T-helper 17 cell (primary cell): ENCODE results near the gene CDCA3. TPM values are rescaled to one million over a fixed set of nuclear protein-coding genes. Genes with fewer than 3 reads are reported as not detected.
"Not testable (repeated sequence)": the region's sequence is repeated elsewhere in the genome, so short reads cannot be mapped to it uniquely, and the experiment has no call there.

Experiments
- ATAC-seq: fragments of 150-1000 bp; cut with Tn5 transposase; 2 replicates; pipeline ENCODE4 v1.10.0; 2021; ENCODE audit warnings: mild to moderate bottlenecking, moderate library complexity
- DNase-seq, 3 donors: peaks; one replicate each; pipeline versions ENCODE4 v3.0.0 to v3.0.0-alpha.2; 2020 to 2021
- H3K9me3 ChIP-seq: one replicate; pipeline ENCODE4 v1.7.0; 2013; ENCODE audit warnings: low read length, mild to moderate bottlenecking; ENCODE audit not compliant: control insufficient read depth, poor library complexity, severe bottlenecking
- H3K27ac Mint-ChIP-seq: one replicate; pipeline ENCODE4 v1.8.0; 2022; ENCODE audit warnings: mild to moderate bottlenecking, moderate library complexity, mixed read lengths
- H3K27me3 Mint-ChIP-seq: one replicate; pipeline ENCODE4 v1.8.0; 2022; ENCODE audit warnings: mixed read lengths
- H3K36me3 Mint-ChIP-seq: one replicate; pipeline ENCODE4 v1.8.0; 2022; ENCODE audit warnings: low read depth, mixed read lengths
- H3K4me1 Mint-ChIP-seq: one replicate; pipeline ENCODE4 v1.8.0; 2022; ENCODE audit warnings: mild to moderate bottlenecking, mixed read lengths
- H3K4me3 Mint-ChIP-seq: one replicate; pipeline ENCODE4 v1.8.0; 2022; ENCODE audit warnings: mild to moderate bottlenecking, moderate library complexity, mixed read lengths
- total RNA-seq, 4 donors: library from RNA in 2 of 4; stranded (reverse) in 2 of 4; gene quantifications; one replicate each; pipeline ENCODE4 v1.2.3 and lab custom pipeline; 2022 to 2026

The CDCA3 gene
- under 1 TPM; 0.65 to 0.87 TPM for total RNA-seq
- total RNA-seq (lab: John Stamatoyannopoulos, UW) = 0.53 to 0.58 reads per million in 2 donors

- H3K9me3 ChIP-seq = no peaks in the 10 kb centered on the region
- H3K27me3 Mint-ChIP-seq = no peaks in the 10 kb centered on the region
- H3K36me3 Mint-ChIP-seq = no peaks in the 10 kb centered on the region
- peak within 1 kb of the TSS; percentile 95 for H3K4me3 Mint-ChIP-seq
- peak within 1 kb of the TSS; percentile 94 for H3K27ac Mint-ChIP-seq
- H3K4me1 Mint-ChIP-seq = peaks cover 31% of the 10 kb centered on the region
- ATAC-seq (peak; percentile 55), DNase-seq (peak; percentile 79 to 84 (median 83))
Observed at GRCh38 chr12:6851153-6851920, at the start of gene CDCA3. CDCA3 (minus strand) TSS chr12:6851286; CDS start chr12:6850952, 334 bp downstream.

- H3K36me3 Mint-ChIP-seq = no peaks in the 10 kb centered on the region
- DNase-seq (no peak), ATAC-seq (no peak)
- H3K4me3 Mint-ChIP-seq = no peak overlapping the region
- peaks cover 7% of the 10 kb centered on the region for H3K4me1 Mint-ChIP-seq
- no peaks in the 10 kb centered on the region for H3K9me3 ChIP-seq
- no peaks in the 10 kb centered on the region for H3K27me3 Mint-ChIP-seq
- H3K27ac Mint-ChIP-seq = no peak overlapping the region
Observed at GRCh38 chr12:6899837-6900519, 48.9 kb upstream of the CDCA3 start.

- no peaks in the 10 kb centered on the region for H3K9me3 ChIP-seq
- H3K4me1 Mint-ChIP-seq = peaks cover 7% of the 10 kb centered on the region
- no peak for ATAC-seq
- no peak for DNase-seq
- H3K27ac Mint-ChIP-seq = no peak overlapping the region
- H3K4me3 Mint-ChIP-seq = no peak overlapping the region
- H3K36me3 Mint-ChIP-seq = no peaks in the 10 kb centered on the region
- no peaks in the 10 kb centered on the region for H3K27me3 Mint-ChIP-seq
Observed at GRCh38 chr12:6899427-6899826, 48.3 kb upstream of the CDCA3 start.

- no peaks in the 10 kb centered on the region for H3K36me3 Mint-ChIP-seq
- H3K4me1 Mint-ChIP-seq = no peaks in the 10 kb centered on the region
- no peaks in the 10 kb centered on the region for H3K9me3 ChIP-seq
- DNase-seq (no peak), ATAC-seq (no peak)
- no peak overlapping the region for H3K4me3 Mint-ChIP-seq
- no peak overlapping the region for H3K27ac Mint-ChIP-seq
- no peaks in the 10 kb centered on the region for H3K27me3 Mint-ChIP-seq
Observed at GRCh38 chr12:6896846-6897435, 45.9 kb upstream of the CDCA3 start.

GRCh38 chr12:6894321-6894720 is 43.2 kb upstream of the CDCA3 start:
- Mint-ChIP-seq H3K27me3 (no peaks in the 10 kb centered on the region), H3K4me3 (no peak overlapping the region), H3K4me1 (peaks cover 5% of the 10 kb centered on the region), H3K36me3 (no peaks in the 10 kb centered on the region), H3K27ac (no peak overlapping the region)
- H3K9me3 ChIP-seq = no peaks in the 10 kb centered on the region
- ATAC-seq (no peak), DNase-seq (no peak)

GRCh38 chr12:6892683-6893082 is 41.6 kb upstream of the CDCA3 start:
- H3K9me3 ChIP-seq, H3K27me3 Mint-ChIP-seq, DNase-seq, ATAC-seq, H3K4me1 Mint-ChIP-seq, H3K36me3 Mint-ChIP-seq, H3K4me3 Mint-ChIP-seq: not testable (repeated sequence)
- peak overlapping the region; percentile 37 for H3K27ac Mint-ChIP-seq

GRCh38 chr12:6891646-6892001 is 40.5 kb upstream of the CDCA3 start:
- DNase-seq = no peak
- Mint-ChIP-seq H3K4me3 (peak overlapping the region; percentile 82), H3K27me3 (no peaks in the 10 kb centered on the region), H3K27ac (peak overlapping the region; percentile 95), H3K36me3 (no peaks in the 10 kb centered on the region), H3K4me1 (peaks cover 5% of the 10 kb centered on the region)
- no peak for ATAC-seq
- no peaks in the 10 kb centered on the region for H3K9me3 ChIP-seq

- Mint-ChIP-seq H3K27ac (peak overlapping the region; percentile 95), H3K4me3 (peak overlapping the region; percentile 82), H3K36me3 (no peaks in the 10 kb centered on the region), H3K4me1 (peaks cover 5% of the 10 kb centered on the region), H3K27me3 (no peaks in the 10 kb centered on the region)
- H3K9me3 ChIP-seq = no peaks in the 10 kb centered on the region
- ATAC-seq (peak; percentile 96), DNase-seq (peak; percentile 99 to 100 (median 99))
Observed at GRCh38 chr12:6890789-6891645, 39.9 kb upstream of the CDCA3 start.

- not testable (repeated sequence) for H3K4me3 Mint-ChIP-seq, DNase-seq, H3K9me3 ChIP-seq, H3K4me1 Mint-ChIP-seq, H3K36me3 Mint-ChIP-seq, H3K27me3 Mint-ChIP-seq, ATAC-seq
- peak overlapping the region; percentile 75 for H3K27ac Mint-ChIP-seq
Observed at GRCh38 chr12:6889775-6890573, 38.9 kb upstream of the CDCA3 start.

GRCh38 chr12:6888794-6889193 is 37.7 kb upstream of the CDCA3 start:
- H3K27ac Mint-ChIP-seq, DNase-seq, H3K36me3 Mint-ChIP-seq, ATAC-seq, H3K4me3 Mint-ChIP-seq, H3K9me3 ChIP-seq, H3K4me1 Mint-ChIP-seq, H3K27me3 Mint-ChIP-seq: not testable (repeated sequence)

GRCh38 chr12:6888360-6888759 is 37.3 kb upstream of the CDCA3 start:
- no peak for DNase-seq
- Mint-ChIP-seq H3K4me3 (no peak overlapping the region), H3K27ac (no peak overlapping the region), H3K36me3 (no peaks in the 10 kb centered on the region), H3K27me3 (no peaks in the 10 kb centered on the region), H3K4me1 (peaks cover 5% of the 10 kb centered on the region)
- no peak for ATAC-seq
- H3K9me3 ChIP-seq = no peaks in the 10 kb centered on the region

- Mint-ChIP-seq H3K4me3 (no peak overlapping the region), H3K4me1 (peaks cover 5% of the 10 kb centered on the region), H3K36me3 (no peaks in the 10 kb centered on the region), H3K27me3 (no peaks in the 10 kb centered on the region), H3K27ac (no peak overlapping the region)
- ATAC-seq = no peak
- H3K9me3 ChIP-seq = no peaks in the 10 kb centered on the region
- no peak for DNase-seq
Observed at GRCh38 chr12:6887460-6887859, 36.4 kb upstream of the CDCA3 start.
